HG03097 (cell line): ENCODE measurements around the gene CRACR2A.

Experiments
- ATAC-seq: cut with Tn5 transposase; IDR thresholded peaks from one replicate; pipeline ENCODE4 v1.9.1; 2021; ENCODE audit not compliant: unreplicated experiment, low FRiP score

The CRACR2A gene

GRCh38 chr12:3685830-3686229 lies 67.1 kb downstream of the CRACR2A start:
- ATAC-seq: no peak

- no peak for ATAC-seq
These were observed 68.4 kb downstream of the CRACR2A start for GRCh38 chr12:3684449-3685051.

GRCh38 chr12:3683670-3684069 lies 69.2 kb downstream of the CRACR2A start:
- ATAC-seq: no peak

- ATAC-seq: no peak
These were observed 71.3 kb downstream of the CRACR2A start for GRCh38 chr12:3681595-3682061.

- ATAC-seq: no peak
These were observed 71.9 kb downstream of the CRACR2A start for GRCh38 chr12:3680919-3681594.

- ATAC-seq: no peak
These were observed 73.1 kb downstream of the CRACR2A start for GRCh38 chr12:3679831-3680230.

GRCh38 chr12:3677609-3678008 lies 75.3 kb downstream of the CRACR2A start:
- no peak for ATAC-seq

- no peak for ATAC-seq
These were observed 78.8 kb downstream of the CRACR2A start for GRCh38 chr12:3673981-3674708.

GRCh38 chr12:3672113-3672509 lies 80.8 kb downstream of the CRACR2A start:
- no peak for ATAC-seq

- ATAC-seq: no peak
These were observed 81.4 kb downstream of the CRACR2A start for GRCh38 chr12:3671330-3672112.

- no peak for ATAC-seq
These were observed 82.8 kb downstream of the CRACR2A start for GRCh38 chr12:3670083-3670620.

- no peak for ATAC-seq
These were observed 83.3 kb downstream of the CRACR2A start for GRCh38 chr12:3669594-3669993.

GRCh38 chr12:3668479-3669165 lies 84.3 kb downstream of the CRACR2A start:
- ATAC-seq: no peak

GRCh38 chr12:3667485-3667884 lies 85.4 kb downstream of the CRACR2A start:
- ATAC-seq: no peak

GRCh38 chr12:3666441-3666840 lies 86.5 kb downstream of the CRACR2A start:
- no peak for ATAC-seq

- no peak for ATAC-seq
These were observed 90.4 kb downstream of the CRACR2A start for GRCh38 chr12:3662521-3662921.

GRCh38 chr12:3661028-3661427 lies 91.9 kb downstream of the CRACR2A start:
- no peak for ATAC-seq

GRCh38 chr12:3658327-3659163 lies 94.4 kb downstream of the CRACR2A start:
- ATAC-seq: no peak

- no peak for ATAC-seq
These were observed 95.8 kb downstream of the CRACR2A start for GRCh38 chr12:3656946-3657622.
